ENCODE measurements around the gene CORO2B.

Gene CORO2B, protein sequence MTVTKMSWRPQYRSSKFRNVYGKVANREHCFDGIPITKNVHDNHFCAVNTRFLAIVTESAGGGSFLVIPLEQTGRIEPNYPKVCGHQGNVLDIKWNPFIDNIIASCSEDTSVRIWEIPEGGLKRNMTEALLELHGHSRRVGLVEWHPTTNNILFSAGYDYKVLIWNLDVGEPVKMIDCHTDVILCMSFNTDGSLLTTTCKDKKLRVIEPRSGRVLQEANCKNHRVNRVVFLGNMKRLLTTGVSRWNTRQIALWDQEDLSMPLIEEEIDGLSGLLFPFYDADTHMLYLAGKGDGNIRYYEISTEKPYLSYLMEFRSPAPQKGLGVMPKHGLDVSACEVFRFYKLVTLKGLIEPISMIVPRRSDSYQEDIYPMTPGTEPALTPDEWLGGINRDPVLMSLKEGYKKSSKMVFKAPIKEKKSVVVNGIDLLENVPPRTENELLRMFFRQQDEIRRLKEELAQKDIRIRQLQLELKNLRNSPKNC

DNA sequence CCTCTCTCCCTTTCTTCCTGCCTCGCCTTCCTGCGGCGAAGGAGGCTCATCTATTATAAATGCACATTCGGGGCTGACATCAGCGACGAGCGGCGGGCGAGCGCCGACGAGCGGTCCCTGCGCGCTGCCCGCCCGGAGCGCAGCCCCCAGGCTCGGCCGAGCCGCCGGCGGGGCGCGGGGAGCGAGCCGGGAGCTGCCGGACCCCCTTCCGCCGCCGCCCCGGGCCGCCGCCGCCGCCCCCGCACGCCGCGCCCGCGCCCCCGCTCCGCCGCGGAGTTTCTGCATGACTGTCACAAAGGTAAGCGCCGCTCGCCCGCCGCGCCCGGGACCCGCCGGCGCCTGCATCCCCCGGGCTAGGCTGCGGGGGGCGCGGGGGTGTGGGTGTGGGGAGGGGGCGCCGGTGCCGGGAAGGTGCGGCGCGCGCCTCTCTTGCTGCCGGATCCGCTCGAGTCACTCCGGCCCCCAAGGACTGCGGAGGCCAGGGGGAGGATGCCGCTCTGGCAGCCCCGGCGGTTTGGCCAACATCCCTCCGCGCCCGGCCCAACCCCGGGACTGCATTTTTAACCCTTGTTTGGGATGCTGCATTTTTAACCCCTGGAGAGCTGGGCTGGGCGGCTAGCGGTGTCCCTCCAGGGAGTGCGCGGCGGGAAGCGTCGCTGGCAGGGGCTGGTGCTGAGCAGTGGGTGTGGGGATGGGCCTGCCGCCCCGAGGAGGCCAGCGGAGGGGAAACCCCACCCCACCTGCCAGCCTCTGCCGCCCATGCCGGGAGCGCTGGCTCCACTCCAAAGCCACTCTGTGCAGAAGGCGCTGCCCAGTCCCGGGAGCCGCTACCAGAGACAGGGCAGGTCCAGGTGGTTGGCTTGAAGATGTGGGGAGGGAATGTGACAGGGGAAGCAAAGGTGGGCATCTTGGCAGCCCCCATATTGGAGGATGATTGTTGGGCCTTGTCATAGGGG, at the start of gene CORO2B:
CORO2B (plus strand) TSS at position 14 of the 956 bp plus-strand sequence; CDS start at position 284, 270 bp downstream.
- peak within 1 kb of the TSS; percentile 80 for H3K4me3 Mint-ChIP-seq
- TF ChIP-seq, protein P1, sequence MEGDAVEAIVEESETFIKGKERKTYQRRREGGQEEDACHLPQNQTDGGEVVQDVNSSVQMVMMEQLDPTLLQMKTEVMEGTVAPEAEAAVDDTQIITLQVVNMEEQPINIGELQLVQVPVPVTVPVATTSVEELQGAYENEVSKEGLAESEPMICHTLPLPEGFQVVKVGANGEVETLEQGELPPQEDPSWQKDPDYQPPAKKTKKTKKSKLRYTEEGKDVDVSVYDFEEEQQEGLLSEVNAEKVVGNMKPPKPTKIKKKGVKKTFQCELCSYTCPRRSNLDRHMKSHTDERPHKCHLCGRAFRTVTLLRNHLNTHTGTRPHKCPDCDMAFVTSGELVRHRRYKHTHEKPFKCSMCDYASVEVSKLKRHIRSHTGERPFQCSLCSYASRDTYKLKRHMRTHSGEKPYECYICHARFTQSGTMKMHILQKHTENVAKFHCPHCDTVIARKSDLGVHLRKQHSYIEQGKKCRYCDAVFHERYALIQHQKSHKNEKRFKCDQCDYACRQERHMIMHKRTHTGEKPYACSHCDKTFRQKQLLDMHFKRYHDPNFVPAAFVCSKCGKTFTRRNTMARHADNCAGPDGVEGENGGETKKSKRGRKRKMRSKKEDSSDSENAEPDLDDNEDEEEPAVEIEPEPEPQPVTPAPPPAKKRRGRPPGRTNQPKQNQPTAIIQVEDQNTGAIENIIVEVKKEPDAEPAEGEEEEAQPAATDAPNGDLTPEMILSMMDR (IDR thresholded peaks at IDR 0.05): no peak
- H3K36me3 Mint-ChIP-seq (ENCODE audit: low read depth): no peaks in the 10 kb centered on the region

DNA sequence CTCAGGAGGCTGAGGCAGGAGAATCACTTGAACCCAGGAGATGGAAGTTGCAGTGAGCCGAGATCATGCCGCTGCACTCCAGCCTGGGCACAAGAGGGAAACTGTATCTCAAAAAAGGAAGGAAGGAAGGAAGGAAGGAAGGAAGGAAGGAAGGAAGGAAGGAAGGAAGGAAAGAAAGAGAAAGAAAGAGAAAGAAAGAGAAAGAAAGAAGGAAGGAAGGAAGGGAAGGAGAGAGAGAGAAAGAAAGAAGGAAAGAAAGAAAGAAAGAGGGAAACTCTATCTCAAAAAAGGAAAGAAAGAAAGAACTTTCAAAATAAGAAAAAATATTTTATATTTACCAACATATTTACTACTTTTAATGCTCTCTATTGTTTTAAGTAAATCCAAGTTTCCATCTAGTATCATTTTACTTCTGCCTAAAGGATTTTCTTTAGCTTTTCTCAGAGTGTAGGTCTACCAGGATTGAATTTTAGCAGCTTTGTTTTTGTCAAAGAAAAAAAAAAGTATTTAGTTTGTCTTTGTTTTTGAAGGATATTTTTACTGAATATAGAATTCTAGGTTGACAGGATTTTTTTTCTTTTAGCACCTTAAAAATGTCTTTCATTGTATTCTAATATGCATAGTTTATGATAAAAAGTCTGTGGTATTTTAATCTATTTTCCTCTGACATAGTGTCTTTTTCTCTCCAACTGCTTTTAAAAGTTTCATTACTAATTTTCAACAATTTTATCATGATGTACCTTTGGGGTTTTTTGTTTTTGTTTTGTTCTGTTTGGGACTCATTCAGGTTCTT, 47.2 kb upstream of the CORO2B start:
- no peak overlapping the region for H3K27ac Mint-ChIP-seq
- no peaks in the 10 kb centered on the region for H3K27me3 Mint-ChIP-seq (ENCODE audit: low read depth, poor library complexity)
- H3K4me3 Mint-ChIP-seq: no peak overlapping the region
- no peaks in the 10 kb centered on the region for H3K4me1 Mint-ChIP-seq
- no peaks in the 10 kb centered on the region for H3K36me3 Mint-ChIP-seq (ENCODE audit: low read depth)
- TF ChIP-seq, protein P1 (IDR thresholded peaks at IDR 0.05): no peak
- peaks cover 33% of the 10 kb centered on the region for H3K9me3 Mint-ChIP-seq
- DNase-seq: no peak

More for the DNA sequence above, at the start of gene CORO2B:
- H3K27me3 Mint-ChIP-seq (ENCODE audit: low read depth, poor library complexity): peaks cover 46% of the 10 kb centered on the region
- peaks cover 43% of the 10 kb centered on the region for H3K4me1 Mint-ChIP-seq
- no peaks in the 10 kb centered on the region for H3K9me3 Mint-ChIP-seq
- peak; percentile 68 for DNase-seq
- H3K27ac Mint-ChIP-seq: no peak within 1 kb of the TSS

DNA sequence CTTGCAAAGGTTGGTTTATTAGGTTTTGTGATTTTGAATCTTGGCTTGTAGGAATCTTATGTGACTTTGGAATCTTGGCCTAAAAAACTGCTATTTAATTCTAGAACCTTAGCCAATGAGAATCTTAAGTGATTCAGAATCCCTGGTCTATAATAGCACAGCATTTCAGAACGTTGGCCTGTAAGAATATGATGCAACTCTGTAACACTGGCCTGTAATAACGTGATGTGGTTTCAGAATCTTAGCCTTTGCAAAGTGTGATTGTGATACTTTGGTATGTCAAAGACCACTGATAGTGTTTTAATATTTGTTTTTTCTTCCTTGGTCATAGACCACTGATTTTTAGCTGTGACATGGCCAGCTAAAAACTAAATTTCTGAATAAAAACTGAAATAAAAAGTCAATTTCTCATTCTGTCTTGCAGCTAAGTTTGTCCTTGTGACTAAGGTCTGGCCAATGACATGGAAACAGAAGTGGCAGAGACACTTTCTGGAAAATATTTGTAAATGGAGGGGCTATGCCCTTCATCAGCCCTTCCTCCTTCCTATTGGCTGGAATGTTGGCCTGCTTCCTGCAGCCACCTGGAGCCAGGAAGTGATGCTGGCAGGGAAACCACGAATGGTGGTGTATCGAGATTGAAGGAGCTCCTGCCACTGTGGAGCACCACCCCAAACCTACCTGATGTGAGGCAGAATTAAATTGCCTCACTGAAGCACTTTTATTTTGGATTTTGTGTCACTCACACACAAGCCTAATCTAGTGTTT, 42.3 kb upstream of the CORO2B start:
- Mint-ChIP-seq H3K36me3 (ENCODE audit: low read depth) (no peaks in the 10 kb centered on the region), H3K9me3 (peaks cover 21% of the 10 kb centered on the region), H3K27me3 (ENCODE audit: low read depth, poor library complexity) (peaks cover 8% of the 10 kb centered on the region), H3K4me1 (no peaks in the 10 kb centered on the region), H3K4me3 (no peak overlapping the region), H3K27ac (no peak overlapping the region)
- TF ChIP-seq, protein P1 (IDR thresholded peaks at IDR 0.05): no peak
- no peak for DNase-seq

DNA sequence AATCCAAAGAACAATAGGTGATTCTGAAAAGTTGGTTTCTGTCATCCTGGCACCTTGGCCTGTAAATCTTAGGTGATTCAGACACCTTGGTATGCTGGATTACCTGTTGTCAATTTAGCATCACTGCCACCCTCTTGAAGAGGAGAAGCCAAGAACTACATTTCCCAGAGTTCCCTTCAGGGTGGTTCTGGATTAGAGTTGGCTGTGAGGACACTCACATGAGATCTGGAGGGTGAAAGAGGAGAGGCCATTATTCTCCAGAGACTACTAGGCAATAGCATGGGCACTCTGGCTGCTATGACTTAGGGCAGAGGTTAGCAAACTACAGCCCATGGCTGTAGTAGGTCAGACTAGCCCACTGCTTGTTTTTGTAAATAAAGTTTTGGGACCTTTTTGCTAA, 41.7 kb upstream of the CORO2B start:
- no peak overlapping the region for H3K4me3 Mint-ChIP-seq
- no peaks in the 10 kb centered on the region for H3K4me1 Mint-ChIP-seq
- H3K27me3 Mint-ChIP-seq (ENCODE audit: low read depth, poor library complexity): peaks cover 11% of the 10 kb centered on the region
- no peak for DNase-seq
- no peaks in the 10 kb centered on the region for H3K36me3 Mint-ChIP-seq (ENCODE audit: low read depth)
- no peak overlapping the region for H3K27ac Mint-ChIP-seq
- peaks cover 15% of the 10 kb centered on the region for H3K9me3 Mint-ChIP-seq
- TF ChIP-seq, protein P1 (IDR thresholded peaks at IDR 0.05): no peak

DNA sequence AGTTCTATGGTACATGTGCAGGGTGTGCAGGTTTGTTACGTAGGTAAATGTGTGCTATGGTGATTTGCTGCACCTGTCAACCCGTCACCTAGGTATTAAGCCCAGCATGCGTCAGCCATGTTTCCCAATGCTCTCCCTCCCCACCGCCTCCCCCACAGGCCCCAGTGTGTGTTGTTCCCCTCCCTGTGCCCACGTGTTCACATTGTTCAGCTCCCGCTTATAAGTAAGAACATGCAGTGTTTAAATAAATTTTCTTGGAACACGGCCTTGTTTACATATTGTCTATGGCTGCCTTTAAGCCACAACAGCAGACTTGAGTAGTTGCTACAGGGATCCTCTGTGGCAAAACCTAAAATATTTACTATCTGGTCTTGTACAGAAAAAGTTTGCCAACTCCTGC, 41.3 kb upstream of the CORO2B start:
- no peaks in the 10 kb centered on the region for H3K36me3 Mint-ChIP-seq (ENCODE audit: low read depth)
- DNase-seq: no peak
- no peak overlapping the region for H3K4me3 Mint-ChIP-seq
- no peak overlapping the region for H3K27ac Mint-ChIP-seq
- H3K27me3 Mint-ChIP-seq (ENCODE audit: low read depth, poor library complexity): peaks cover 11% of the 10 kb centered on the region
- peaks cover 11% of the 10 kb centered on the region for H3K9me3 Mint-ChIP-seq
- no peaks in the 10 kb centered on the region for H3K4me1 Mint-ChIP-seq
- TF ChIP-seq, protein P1 (IDR thresholded peaks at IDR 0.05): no peak
